K562 (cell line): ENCODE data around the gene MTA2. TPM values are rescaled to one million over a fixed set of nuclear protein-coding genes. Genes with fewer than 3 reads are reported as not detected.
A peak's percentile ranks its signal among the peaks of the same experiment; 100 is the strongest.

Source experiments
- ATAC-seq: fragments of 200-7000 bp; cut with Tn5 transposase; 3 replicates; pipeline ENCODE4 v1.9.1; 2020; ENCODE audit warnings: moderate library complexity
- BruUV-seq: library from RNA; stranded (reverse); fragments of 400-500 nt; replicated peaks from 2 replicates; lab custom pipeline; 2021; lab: Mats Ljungman, UMichigan
- CTCF ChIA-PET: fragments of 300-600 bp; formaldehyde crosslinking; extraction: SDS; loops from one replicate; lab custom pipeline; 2021; ENCODE audit warnings: low intra/inter-chr PET ratio; lab: Yijun Ruan, JAX
- POLR2A ChIA-PET: fragments of 300-600, 350-650 bp; sonication (Branson Sonifier 250); formaldehyde crosslinking; extraction: SDS; loops from one replicate; lab custom pipeline; 2021; ENCODE audit warnings: antibody characterized with exemption, inconsistent platforms; lab: Yijun Ruan, JAX
- DNase-seq, 4 experiments: peaks; one replicate each; pipeline versions ENCODE4 v3.0.0 to v3.0.0-alpha.2; 2011 to 2018; ENCODE audit warnings: low spot score in 3 of 4, mixed read lengths in 3 of 4; ENCODE audit errors: extremely low read depth in 1 of 4
- FAIRE-seq: peaks from 2 replicates; lab custom pipeline; 2011; peaks lifted over from hg19 to GRCh38; lab: Jason Lieb, UNC
- H2AFZ ChIP-seq: 2 replicates; pipeline ENCODE4 v1.6.0; 2011; ENCODE audit warnings: low read depth, low read length, control low read depth, inconsistent platforms
- H3K27ac ChIP-seq: fragments of 200-600 bp; 3 replicates; pipeline ENCODE4 v1.8.0; 2011; ENCODE audit warnings: low read depth, mild to moderate bottlenecking, control low read depth, inconsistent platforms, low read length, moderate library complexity, mixed read lengths; ENCODE audit errors: extremely low read depth
- H3K27me3 ChIP-seq, 2 experiments: fragments of 300-600 bp in 1 of 2; 2 replicates in 1 of 2; 3 replicates in 1 of 2; pipeline versions ENCODE4 v1.6.0 to v1.8.0; 2011; ENCODE audit warnings: inconsistent platforms in 2 of 2, low read length in 2 of 2, mild to moderate bottlenecking in 1 of 2, mixed read lengths in 1 of 2, moderate library complexity in 1 of 2; ENCODE audit not compliant: control insufficient read depth in 2 of 2, insufficient read depth in 2 of 2
- H3K36me3 ChIP-seq: fragments of 300-600 bp; 3 replicates; pipeline ENCODE4 v1.8.0; 2011; ENCODE audit warnings: mild to moderate bottlenecking, low read length, inconsistent platforms; ENCODE audit not compliant: control insufficient read depth, insufficient read depth
- H3K4me1 ChIP-seq, 2 experiments: fragments of 200-600 bp in 1 of 2; replicated peaks in 1 of 2; 2 replicates in 1 of 2; 3 replicates in 1 of 2; pipeline versions ENCODE4 v1.5.1 to v1.8.0; 2011; ENCODE audit warnings: inconsistent platforms in 2 of 2, low read length in 2 of 2, mild to moderate bottlenecking in 1 of 2, mixed read lengths in 1 of 2, moderate library complexity in 1 of 2; ENCODE audit not compliant: control insufficient read depth in 2 of 2, insufficient read depth in 2 of 2
- H3K4me2 ChIP-seq: 2 replicates; pipeline ENCODE4 v1.6.1; 2011; ENCODE audit warnings: low read length, control low read depth, inconsistent platforms, mixed read lengths; ENCODE audit not compliant: insufficient read depth
- H3K4me3 ChIP-seq: fragments of 200-600 bp; sonication (generic), shearing (Covaris generic); 2 replicates; pipeline ENCODE4 v1.5.1; 2016; ENCODE audit warnings: control low read depth, inconsistent platforms
- H3K79me2 ChIP-seq: fragments of 200-600 bp; 3 replicates; pipeline ENCODE4 v1.8.0; 2011; ENCODE audit warnings: low read length, inconsistent platforms; ENCODE audit not compliant: control insufficient read depth, insufficient read depth
- H3K9ac ChIP-seq, 2 experiments: 2 replicates each; pipeline versions ENCODE4 v1.6.0 to v1.6.1; 2011; ENCODE audit warnings: low read depth in 2 of 2, low read length in 2 of 2, control low read depth in 1 of 2, inconsistent platforms in 1 of 2, mild to moderate bottlenecking in 1 of 2, mixed read lengths in 1 of 2; ENCODE audit not compliant: insufficient read depth in 1 of 2
- H3K9me1 ChIP-seq: one replicate; pipeline ENCODE4 v1.6.0; 2011; ENCODE audit warnings: inconsistent platforms, mild to moderate bottlenecking, low read length, moderate library complexity; ENCODE audit not compliant: control insufficient read depth, insufficient read depth
- H3K9me3 ChIP-seq: replicated peaks from 2 replicates; pipeline ENCODE4 v1.5.1; 2011; ENCODE audit warnings: low read depth, low read length, inconsistent platforms; ENCODE audit not compliant: control insufficient read depth, insufficient read depth
- H4K20me1 ChIP-seq: replicated peaks from 2 replicates; pipeline ENCODE4 v1.6.1; 2011; ENCODE audit warnings: low read length, inconsistent platforms, mixed read lengths; ENCODE audit not compliant: control insufficient read depth, insufficient read depth
- NFYB ChIP-seq: IDR thresholded peaks from 2 replicates; pipeline ENCODE4 v1.6.1; 2011; ENCODE audit warnings: mild to moderate bottlenecking, moderate library complexity; ENCODE audit not compliant: insufficient read length; ENCODE audit errors: extremely low read depth
- SAFB2 ChIP-seq: fragments of 200-400 bp; formaldehyde crosslinking; IDR thresholded peaks from 2 replicates; pipeline ENCODE4 v1.6.1; 2018; ENCODE audit warnings: borderline replicate concordance, low read length, low read depth, moderate library complexity; ENCODE audit not compliant: severe bottlenecking
- TFAP4 ChIP-seq: sonication (generic); formaldehyde crosslinking; IDR thresholded peaks from 2 replicates; pipeline ENCODE4 v1.8.0; 2022; ENCODE audit warnings: missing genetic modification reagents, mild to moderate bottlenecking, moderate library complexity, borderline replicate concordance
- ZFP91 ChIP-seq: sonication (generic); formaldehyde crosslinking; IDR thresholded peaks from 2 replicates; pipeline ENCODE4 v1.8.0; 2022; ENCODE audit warnings: mild to moderate bottlenecking, missing genetic modification reagents
- ZNF165 ChIP-seq: fragments of 250-450 bp; sonication (Bioruptor Pico); IDR thresholded peaks from 2 replicates; pipeline ENCODE4 v1.4.0; 2020; ENCODE audit warnings: borderline replicate concordance
- ZNF311 ChIP-seq: fragments of 250-450 bp; sonication (Bioruptor Pico); IDR thresholded peaks from 2 replicates; pipeline ENCODE4 v1.4.0; 2020; ENCODE audit warnings: mild to moderate bottlenecking, moderate library complexity
- ZNF316 ChIP-seq: fragments of 450-650 bp; IDR thresholded peaks from 2 replicates; pipeline ENCODE4 v1.6.1; 2016
- WGBS: fragments of 100-300 bp; shearing (Covaris generic); methylation state at CpG from one replicate; pipeline ENCODE4 v1.1.6; 2016; ENCODE audit warnings: low coverage, mixed read lengths; ENCODE audit not compliant: insufficient coverage; ENCODE audit errors: missing lambda C conversion rate; 5-methylcytosine and 5-hydroxymethylcytosine counted together
- in situ Hi-C: fragments of 300-500 bp; cut with MboI; formaldehyde crosslinking; loops from 4 replicates; pipeline ENCODE4 v1.15.0; 2018; ENCODE audit warnings: inconsistent platforms, mixed read lengths
- intact Hi-C: fragments of 100-400 bp; cut with micrococcal nuclease; formaldehyde crosslinking; loops from 2 replicates; pipeline ENCODE4 v1.14.2; 2022
- polyA plus RNA-seq, 8 experiments: library from polyadenylated mRNA; depleted of rRNA in 4 of 8; stranded (reverse) in 5 of 8; unstranded in 3 of 8; fragments of >200 nt; fragmentation: Nextera tagmentation in 2 of 8; fragmentation: Illumina TruSeq in 1 of 8; extraction: Ambion mirVana in 2 of 8; extraction: Trizol in 1 of 8; gene quantifications; 2 replicates each; pipeline versions ENCODE4 v1.2.1 to v1.2.3, GENCODE V29; 2011 to 2014; ENCODE audit warnings: inconsistent platforms in 1 of 8, missing spikeins in 1 of 8
- total RNA-seq, 7 experiments: library from RNA; depleted of rRNA in 6 of 7; stranded (reverse); fragments of >200 nt in 6 of 7; fragmentation: Illumina TruSeq in 2 of 7; extraction: Trizol in 2 of 7; gene quantifications; 2 replicates each; pipeline versions ENCODE4 v1.2.1 to v1.2.3, GENCODE V29; 2011 to 2021; ENCODE audit warnings: low replicate concordance in 1 of 7

The MTA2 gene
- total and polyA plus RNA-seq, 9 of the 15 experiments (the other 6 are each of a cell fraction or from before 2014, with no cell fraction given): 6.2 to 220 (median 172) TPM

GRCh38 chr11:62555464-62556107 is 46.1 kb downstream of the MTA2 start (continued):
- TF ChIP-seq NFYB (no peak), ZFP91 (CRISPR knock-in tag) (no peak)

- POLR2A ChIA-PET: interaction anchor here (0.7 to 2.8 kb wide), 4 partner anchors 9 to 37 kb away, joined by 3 to 13 read pairs (median 4); partner anchors contain the start of gene TUT1
Measured at GRCh38 chr11:62554387-62555167, 47.1 kb downstream of the MTA2 start.

More at GRCh38 chr11:62554387-62555167, 47.1 kb downstream of the MTA2 start:
- in situ Hi-C loops: loop anchor here (5.0 to 10.0 kb wide), 2 partner anchors 132 to 160 kb away; no protein-coding TSS in a partner anchor
- FAIRE-seq (no peak), DNase-seq (no peak), ATAC-seq (no peak)
- Histone ChIP-seq H4K20me1 (no peaks in the 10 kb centered on the region; the same call in 1 of the 2 replicates), H3K4me1 (peaks cover 65% of the 10 kb centered on the region in 2 experiments), H3K9ac (peak overlapping the region in 1 of 2 experiments; percentile 72; a peak in 2 of 4 replicates), H3K36me3 (peaks cover 32% of the 10 kb centered on the region), H3K27me3 (no peaks in the 10 kb centered on the region), H3K4me2 (no peak overlapping the region), H3K4me3 (no peak overlapping the region), H2AFZ (no peak overlapping the region), H3K27ac (peak overlapping the region; percentile 79; the same call in 1 of the 3 replicates), H3K9me3 (no peaks in the 10 kb centered on the region), H3K9me1 (no peaks in the 10 kb centered on the region), H3K79me2 (peaks cover 3% of the 10 kb centered on the region; the same call in 1 of the 3 replicates)
- intact Hi-C loops: no loop called here
- WGBS: 70% methylated on average over 5 of the region's 7 CpGs
- no TSS peak for BruUV-seq
- CTCF ChIA-PET: interaction anchor here (0.6 kb wide), 1 partner anchor 162 kb away, joined by 3 read pairs; no protein-coding TSS in a partner anchor
- TF ChIP-seq ZNF165 (no peak), ZNF311 (CRISPR knock-in tag) (no peak), SAFB2 (no peak), ZNF316 (0 out of 2 replicates have a peak, but pooled peaks have one; percentile 25), TFAP4 (CRISPR knock-in tag) (peak; percentile 15; the same call in 1 of the 2 replicates)
